GM21360 (cell line): ENCODE results near the gene FAM163B.

Experiments
- ATAC-seq: cut with Tn5 transposase; IDR thresholded peaks from one replicate; pipeline ENCODE4 v1.9.1; 2021; ENCODE audit warnings: mild to moderate bottlenecking, moderate library complexity; ENCODE audit not compliant: unreplicated experiment

The FAM163B gene

DNA sequence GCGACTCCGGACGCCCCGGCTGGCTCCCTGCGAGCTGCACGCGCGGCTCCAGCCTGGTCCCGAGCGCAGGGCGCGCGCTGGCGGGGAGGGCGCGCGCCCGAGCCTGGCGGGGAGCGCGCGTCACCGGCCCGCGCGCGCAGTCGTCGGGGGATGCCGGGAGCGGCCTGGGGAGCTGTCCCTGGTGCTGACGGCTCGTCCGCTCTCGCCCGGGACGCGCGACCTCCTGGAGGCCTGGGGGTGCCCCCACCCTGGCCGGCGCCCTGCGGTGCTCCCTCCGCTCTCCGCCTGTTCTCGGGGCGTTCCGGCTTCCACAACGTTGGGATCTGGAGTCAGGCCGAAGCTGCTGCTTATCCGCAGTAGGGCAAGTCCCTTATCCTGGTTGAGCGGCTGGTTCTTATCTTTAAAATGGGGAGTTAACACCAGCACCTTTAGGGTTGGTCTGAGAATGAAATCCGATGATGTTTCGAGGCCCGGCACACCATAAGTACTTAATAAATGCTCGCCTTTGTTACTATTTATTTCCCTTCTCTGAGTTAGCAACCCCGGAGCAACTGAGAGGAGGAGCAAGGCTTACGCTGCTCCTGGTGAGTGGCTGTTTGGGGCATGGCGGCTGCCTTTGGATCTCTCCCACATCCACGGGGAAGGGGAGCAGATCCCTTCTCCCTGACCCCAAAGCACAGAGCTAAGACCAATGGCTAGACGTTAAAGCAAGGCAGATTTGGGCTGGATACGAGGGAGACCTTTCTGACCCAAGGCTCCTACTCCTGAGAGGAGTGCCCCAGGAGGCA is at the start of gene FAM163B:
FAM163B (minus strand) TSS at position 79 of the 788 bp plus-strand sequence. CDS start 29,166 bp downstream, outside the sequence.
- ATAC-seq: no peak

- ATAC-seq: no peak
Measured at GRCh38 chr9:133657120-133657661, 48.0 kb upstream of the FAM163B start.

- no peak for ATAC-seq
Measured at GRCh38 chr9:133656211-133657119, 47.3 kb upstream of the FAM163B start.

DNA sequence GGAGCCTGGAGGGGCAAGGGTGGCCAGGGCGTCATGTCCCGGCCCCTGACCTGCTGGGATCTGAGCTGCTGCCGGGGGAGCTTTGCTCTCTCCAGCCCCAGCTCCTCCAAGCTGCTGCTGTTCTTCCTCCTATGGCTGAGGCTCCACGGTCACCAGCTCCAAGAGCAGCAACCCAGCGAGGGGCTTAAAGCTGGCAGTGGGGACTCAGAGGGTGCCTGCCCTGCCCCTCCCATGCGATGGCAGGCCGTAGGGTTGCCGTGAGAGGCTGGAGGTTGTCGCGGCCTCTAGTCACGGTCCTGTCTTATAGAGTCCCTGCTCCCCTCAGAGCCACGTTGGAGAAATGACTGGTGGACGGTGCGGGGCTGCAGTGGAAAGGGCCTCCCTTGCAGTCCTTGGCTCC is 46.5 kb upstream of the FAM163B start:
- no peak for ATAC-seq

DNA sequence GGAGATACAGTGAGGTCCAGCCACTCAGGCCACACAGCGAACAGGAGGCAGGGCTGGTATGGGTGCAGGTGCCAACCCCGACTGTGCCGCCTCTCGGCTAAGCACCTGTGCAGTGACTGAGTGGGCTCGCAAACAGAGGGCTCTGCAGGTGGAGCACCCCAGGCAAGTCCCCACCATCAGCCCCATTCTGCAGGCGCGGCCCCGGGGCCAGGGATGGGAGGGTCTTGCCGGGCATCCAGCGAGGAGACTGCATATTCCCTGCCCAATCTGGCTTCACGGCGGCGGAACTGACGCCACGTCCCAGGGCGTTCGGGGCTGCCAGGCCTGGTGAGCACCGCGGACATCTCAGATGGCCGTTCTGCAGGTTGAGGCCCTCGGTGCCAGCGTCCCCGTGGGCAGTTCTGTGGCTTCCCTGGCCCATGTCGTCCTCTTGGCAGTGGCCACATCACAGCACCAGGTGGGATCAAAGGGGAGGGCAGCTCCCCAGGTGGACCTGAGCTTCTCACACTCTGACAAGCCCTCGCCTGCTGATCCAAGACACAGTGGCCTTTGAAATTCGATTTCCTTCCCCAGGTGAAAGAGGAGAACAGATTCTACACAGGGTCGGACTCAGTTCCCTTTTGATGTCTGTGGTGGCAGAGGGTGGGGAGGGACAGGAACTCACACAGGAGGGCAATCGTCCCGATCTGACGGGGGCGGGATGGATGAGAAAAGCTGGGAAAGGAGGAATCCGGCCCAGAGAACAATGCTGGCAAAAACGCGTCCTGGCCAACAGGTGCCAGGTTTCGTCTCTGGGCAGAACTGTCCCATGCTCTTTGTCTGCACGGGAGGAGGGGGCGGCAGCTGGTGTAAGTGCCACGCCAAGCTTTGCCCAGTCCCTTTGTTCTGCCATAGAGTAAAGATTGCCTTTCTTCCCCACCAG is 45.8 kb upstream of the FAM163B start:
- ATAC-seq: no peak

GRCh38 chr9:133653638-133654037 is 44.4 kb upstream of the FAM163B start:
- no peak for ATAC-seq

DNA sequence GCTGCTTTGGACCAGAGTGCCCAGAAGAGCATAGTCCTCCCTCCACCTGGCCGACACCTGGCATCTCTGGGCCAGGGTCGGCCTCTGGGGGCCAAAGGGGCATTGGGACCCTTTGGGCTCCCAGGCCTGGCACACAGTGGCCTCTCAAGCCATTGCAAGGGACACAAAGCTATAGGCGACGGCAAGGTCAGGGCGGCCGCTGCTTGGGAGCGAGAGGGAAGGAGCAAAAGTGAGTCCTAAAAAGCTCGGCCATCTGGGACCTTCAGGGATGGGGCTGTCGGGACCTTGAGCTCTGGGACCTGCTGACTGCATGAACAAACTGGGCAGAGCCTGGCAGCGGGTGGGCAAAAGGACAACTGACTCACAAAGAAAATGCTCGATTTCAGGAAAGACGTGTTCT is 40.8 kb upstream of the FAM163B start:
- ATAC-seq: no peak

DNA sequence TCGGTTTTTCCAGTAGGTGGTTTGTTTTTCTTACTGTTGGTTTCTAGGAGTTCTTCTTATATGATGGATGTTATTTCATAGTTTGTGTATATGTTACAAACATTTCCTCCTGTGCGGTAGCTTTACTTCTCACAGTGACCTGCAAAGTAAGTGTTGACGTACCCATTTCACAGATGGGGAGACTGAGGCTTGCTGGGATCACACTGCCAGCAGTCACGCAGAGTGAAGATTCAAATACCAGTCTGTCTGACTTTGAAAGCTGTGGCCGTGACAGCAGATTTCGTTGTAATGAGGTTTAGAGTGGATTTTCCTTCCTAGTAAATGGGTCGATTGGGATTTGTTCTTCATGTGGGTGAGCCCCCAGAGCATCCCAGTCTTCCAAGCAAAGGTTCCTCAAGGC is 40.0 kb upstream of the FAM163B start:
- no peak for ATAC-seq

DNA sequence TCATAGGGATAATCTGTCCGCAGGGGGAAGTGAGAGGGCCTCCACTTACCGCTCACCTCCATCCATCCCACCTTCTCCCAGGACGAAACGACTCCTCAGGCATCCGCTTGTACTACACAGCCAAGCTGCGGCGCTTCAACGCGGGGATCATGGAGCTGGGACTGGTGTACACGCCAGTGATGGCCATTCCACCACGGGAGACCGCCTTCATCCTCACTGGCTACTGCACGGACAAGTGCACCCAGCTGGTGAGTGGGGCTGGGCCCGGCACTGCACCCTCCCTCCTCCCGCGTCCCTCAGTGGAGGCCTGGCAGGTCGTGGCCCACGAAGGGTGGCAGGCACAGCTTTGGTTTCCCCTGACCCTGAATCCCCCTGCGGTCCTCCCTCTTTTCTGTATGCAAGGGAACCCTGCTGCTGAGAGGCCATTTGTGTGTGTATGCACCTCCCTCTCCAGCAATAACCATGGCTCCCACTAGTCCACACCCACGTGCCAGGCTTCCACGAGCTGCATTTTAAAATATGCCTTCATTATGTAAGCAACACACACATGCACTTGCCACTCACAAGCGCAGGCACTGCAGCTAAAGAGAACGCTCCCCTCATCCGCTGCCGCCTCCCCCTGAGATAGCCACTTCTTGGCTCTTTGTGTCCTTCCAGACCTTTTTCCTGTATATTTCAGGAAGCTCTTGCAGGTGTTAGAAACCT is 38.7 kb upstream of the FAM163B start:
- no peak for ATAC-seq

DNA sequence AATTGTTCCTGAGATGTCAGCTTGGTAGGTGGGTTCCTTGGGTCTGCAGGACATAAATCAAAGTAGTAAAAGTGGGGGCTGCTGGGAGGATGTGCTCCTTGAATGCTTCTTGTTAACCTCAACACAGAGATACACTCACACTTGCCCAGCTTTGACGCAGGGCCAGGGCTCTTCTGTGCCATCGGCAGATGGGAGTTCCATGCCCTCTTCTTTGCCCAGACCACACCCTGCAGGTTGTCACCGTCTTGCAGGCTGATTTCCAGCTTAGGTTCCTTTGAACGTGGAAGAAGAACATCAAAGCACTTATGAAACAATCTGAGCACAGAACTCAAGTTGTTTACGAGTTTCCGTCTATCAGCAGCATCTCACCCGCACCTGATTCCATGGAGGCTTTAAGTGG is 38.0 kb upstream of the FAM163B start:
- ATAC-seq: no peak

DNA sequence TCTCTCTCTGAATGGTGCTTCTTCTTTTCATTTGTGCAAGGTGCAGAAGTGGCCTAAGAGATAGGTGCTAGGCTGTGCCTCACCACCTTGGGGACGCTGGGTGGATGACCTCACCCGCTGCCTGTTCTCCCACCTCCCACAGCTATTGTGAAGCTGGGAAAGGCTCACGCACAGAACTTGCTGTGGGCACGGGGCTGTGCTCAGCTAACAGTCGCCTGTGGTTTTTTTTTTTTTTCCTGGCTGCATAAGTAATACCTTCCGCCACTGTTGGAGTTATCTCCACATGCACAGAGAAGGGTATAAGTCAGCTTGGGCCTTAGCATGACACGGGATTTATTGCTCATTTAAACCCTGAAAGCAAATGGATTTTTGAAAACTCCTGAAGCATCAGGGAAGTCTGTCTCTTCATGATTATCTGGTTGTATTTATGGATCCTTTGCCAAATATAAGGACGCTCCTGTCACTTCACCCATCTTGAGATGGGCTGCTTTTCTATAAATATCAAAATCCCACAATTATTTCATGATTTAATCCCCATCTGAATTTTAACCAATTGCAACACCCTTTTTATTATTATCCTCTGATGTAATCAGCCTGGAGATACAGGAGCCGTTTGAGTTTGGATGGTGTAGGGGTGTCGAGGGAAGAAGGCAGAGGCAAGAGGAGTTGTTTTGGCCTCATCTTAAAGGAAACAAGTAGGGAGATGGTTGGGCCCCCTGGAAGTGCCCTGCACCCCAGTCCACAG is 36.0 kb upstream of the FAM163B start:
- ATAC-seq: no peak

DNA sequence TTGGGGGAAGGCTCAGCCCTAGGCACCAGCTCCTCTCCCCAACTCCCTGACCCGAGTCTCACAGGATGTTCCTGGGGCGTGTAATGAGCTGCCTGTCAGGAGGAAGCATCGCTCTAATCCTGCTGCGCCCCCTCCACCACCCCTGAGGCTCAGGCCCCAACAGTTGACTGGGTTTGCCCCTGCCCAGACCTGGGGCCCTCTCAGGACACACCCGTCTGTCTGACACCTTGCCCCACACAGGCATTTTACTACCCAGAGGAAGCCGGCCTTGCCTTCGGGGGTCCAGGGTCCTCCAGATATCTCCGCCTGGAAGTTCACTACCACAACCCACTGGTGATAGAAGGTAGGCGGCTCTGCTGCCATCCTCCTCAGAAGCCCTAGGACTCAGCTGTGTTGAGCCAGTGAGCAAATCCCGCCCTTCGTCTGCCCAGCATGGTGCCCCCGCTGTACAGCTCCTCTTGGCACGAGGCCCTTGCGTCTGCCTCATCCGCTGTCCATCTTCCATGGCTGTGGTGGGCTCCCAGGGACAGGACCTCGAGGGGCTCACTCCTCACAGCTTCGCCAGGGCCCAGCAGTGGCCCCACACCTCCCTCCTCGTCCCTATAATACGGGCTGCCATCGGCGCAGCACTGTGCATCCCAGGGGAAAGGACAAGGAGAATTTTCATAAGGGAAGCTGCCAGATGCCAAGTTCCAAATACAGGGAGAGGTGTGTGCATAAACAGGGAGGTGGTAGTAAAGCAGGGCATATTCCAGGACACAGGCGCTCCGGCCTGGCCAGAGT is 35.0 kb upstream of the FAM163B start:
- ATAC-seq: no peak

DNA sequence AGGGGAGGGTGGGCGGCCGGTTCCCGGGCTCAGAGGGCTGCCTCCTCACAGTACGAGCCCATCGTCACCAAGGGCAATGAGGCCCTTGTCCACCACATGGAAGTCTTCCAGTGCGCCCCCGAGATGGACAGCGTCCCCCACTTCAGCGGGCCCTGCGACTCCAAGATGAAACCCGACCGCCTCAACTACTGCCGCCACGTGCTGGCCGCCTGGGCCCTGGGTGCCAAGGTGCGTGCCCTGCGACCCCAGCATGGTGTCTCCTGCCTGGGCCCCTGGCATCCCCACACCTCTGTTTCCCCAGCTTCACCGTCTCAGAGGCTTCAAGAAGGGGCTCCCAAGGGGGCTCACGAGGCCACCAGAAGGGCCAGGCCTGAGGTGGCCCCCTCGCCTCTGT is 34.2 kb upstream of the FAM163B start:
- ATAC-seq: no peak

- no peak for ATAC-seq
Measured at GRCh38 chr9:133642708-133643361, 33.6 kb upstream of the FAM163B start.

- no peak for ATAC-seq
Measured at GRCh38 chr9:133641861-133642595, 32.8 kb upstream of the FAM163B start.

DNA sequence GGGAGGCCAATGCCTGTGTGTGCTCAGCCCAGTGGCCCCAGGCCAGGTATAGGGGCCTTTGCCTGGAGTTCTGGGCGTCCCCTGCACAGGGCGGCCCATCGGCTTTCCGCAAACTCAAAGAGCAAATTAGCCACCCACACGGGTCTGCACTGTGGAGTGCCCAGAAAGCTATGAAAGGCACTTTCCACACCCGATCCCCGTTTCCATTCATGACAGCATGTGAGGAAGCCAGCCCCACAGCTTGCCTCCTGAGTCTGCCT is 32.1 kb upstream of the FAM163B start:
- no peak for ATAC-seq

- no peak for ATAC-seq
Measured at GRCh38 chr9:133640580-133641395, 31.6 kb upstream of the FAM163B start.
